ENCODE measurements around the gene KAZN. TPM values are rescaled to one million over a fixed set of nuclear protein-coding genes. Genes with fewer than 3 reads are reported as not detected.

KAZN gene
- total RNA-seq, 2 experiments from 2014 or later, result 0.30 to 0.42 TPM

DNA sequence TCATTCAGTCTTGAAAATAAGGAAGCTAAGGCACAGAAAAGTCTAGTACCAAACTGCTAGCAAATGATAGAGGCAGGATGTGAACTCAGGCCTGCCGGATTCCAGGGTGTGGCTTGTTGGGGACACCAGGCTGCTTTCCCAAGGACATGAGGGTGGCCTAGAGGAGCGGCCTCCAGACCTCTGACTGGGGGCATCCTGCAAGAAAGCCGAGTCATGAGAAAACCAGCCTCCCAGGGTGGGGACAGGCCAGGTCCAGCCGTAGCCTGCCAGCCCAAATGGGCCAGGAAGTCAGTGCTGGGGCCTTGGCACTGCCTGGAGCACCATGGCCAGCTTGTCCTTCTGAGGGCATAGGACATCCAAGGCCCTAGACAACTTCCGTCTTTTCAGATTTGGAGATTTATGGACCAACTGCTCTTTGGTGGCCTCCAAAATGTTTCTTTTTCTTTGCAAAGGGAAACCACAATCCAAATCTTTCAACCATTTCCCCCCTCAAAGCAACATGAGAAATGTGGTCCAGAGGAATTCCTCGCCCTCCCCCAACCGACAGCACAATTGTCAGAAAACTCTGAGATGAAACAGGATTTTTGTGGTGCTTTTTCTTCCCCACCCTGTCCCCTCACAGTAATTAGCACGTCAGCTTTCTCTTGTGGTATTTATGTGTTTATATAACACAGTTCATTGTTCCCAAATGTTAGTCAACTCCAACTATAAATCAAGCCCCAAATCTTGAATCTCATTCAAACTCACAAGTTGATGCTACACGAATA lies 212.3 kb downstream of the KAZN start:
- ChIA-PET CTCF (no interaction called here), POLR2A (no interaction called here)

DNA sequence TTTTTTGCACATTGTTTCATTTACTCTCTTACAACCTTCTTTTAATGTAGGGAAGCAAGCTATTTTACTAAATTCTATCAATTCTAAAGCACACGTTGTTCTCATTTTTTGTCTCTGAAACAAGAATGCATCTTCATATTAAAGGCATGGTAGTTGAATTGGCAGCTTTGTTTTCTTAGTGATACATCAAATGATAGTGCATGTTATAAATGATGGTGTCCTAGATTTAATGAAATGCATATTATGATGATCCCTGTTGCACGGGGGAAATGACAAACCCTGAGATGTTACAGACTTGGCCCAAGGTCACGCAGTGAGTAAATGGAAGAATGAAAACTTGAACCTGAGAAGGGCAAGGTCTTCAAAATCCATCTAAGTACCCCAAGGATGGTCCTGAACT lies 213.1 kb downstream of the KAZN start:
- ChIA-PET POLR2A (no interaction called here), CTCF (no interaction called here)

DNA sequence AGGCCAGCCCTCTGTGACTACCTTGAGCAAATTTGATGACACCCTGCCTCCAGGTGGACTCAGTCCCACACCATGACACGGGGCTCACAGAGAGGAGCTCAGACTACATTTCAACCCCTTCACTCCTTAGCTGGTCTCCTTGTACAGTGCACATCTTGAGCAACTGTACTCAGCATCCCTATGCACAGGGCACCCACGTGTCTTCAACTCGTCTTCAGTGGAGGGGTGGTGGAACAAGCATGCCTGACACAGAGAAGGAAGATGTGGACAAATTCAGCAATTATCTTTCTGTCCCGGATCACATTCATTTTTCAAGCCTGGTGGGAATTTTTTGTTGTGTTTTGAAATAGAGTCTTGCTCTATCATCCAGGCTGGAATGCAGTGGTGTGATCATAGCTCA lies 213.7 kb downstream of the KAZN start:
- ChIA-PET CTCF (no interaction called here), POLR2A (no interaction called here)

DNA sequence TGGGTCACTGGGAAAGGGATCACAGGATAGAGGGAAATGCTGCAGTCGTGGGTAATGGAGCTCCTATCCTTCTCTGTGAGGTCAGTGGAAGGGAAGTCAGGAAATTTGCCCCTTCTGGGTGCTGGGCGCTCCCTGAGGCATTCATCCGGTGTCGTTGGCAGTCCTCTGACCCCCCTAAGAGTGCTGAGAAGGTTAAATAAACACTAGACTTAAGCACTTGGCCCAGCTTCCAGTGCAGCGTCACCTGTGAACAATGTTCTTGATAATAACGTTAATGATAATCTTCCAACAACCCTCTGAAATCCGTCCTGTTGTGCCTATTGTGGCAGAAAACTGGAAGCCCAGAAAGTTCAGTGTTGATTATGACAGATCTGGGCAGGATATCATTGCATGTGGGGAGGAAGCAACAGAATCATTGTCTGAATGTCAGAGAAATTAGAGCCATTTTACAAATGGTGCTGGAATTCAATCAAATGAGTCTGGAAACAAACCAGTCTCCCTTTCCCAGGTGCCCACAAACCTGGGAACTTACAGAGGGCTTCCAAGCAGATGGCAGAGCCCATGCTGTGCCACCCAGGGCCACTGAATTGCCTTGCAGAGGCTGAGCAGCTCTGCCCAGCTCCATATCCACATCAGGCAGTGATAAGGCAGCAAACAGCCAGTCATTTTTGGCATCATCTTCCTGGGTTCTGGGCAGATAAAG lies 216.8 kb downstream of the KAZN start:
- POLR2A ChIA-PET, result no interaction called here

DNA sequence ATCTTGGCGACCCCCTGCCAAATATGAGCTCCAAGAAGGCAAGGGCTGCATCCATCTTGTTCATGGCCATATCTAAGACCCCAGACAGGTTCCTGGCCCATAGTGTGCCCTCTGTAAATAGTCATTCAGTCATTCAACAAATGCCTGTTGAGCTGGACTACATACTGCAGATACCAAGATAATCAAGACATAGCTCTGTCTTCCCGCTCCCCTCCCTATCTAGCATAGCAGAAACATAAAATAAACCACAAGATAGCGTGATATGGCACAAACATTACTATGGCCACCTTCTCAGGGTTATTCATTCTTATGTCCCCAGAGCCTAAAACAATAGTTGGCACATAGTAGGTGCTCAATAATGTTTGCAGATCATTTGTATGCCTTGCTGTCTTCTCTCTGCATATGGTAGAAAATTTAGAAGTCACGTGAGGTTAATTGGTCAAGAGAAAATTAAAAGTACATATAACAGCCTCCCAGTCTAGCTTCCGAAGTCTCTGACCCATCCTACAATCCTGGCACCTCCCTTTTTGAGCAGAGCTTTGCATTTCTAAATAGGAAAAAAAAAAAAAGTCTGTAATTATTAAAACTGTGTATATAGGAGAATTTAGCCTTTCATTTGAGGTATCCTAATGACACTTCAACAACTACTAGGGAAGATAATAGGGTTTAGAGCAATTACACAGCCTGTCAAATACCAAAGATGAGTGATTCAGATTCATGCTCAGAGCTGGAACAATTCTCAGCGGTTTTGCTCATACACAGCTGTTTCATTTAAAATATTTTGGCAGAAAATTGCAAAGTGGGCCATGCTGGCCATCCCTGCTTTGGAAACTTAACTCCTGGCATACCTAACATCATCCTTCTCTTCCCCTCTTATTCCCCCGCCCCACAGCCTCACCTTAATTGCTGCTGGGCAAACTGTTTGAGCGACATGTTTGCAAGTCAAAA lies 219.0 kb downstream of the KAZN start:
- POLR2A ChIA-PET, result no interaction called here
- CTCF ChIA-PET, result interaction anchor here (0.6 kb wide), 1 partner anchor 488 kb away, joined by 3 read pairs; no protein-coding TSS in a partner anchor

More for the DNA sequence above, 216.8 kb downstream of the KAZN start:
- CTCF ChIA-PET, result no interaction called here

DNA sequence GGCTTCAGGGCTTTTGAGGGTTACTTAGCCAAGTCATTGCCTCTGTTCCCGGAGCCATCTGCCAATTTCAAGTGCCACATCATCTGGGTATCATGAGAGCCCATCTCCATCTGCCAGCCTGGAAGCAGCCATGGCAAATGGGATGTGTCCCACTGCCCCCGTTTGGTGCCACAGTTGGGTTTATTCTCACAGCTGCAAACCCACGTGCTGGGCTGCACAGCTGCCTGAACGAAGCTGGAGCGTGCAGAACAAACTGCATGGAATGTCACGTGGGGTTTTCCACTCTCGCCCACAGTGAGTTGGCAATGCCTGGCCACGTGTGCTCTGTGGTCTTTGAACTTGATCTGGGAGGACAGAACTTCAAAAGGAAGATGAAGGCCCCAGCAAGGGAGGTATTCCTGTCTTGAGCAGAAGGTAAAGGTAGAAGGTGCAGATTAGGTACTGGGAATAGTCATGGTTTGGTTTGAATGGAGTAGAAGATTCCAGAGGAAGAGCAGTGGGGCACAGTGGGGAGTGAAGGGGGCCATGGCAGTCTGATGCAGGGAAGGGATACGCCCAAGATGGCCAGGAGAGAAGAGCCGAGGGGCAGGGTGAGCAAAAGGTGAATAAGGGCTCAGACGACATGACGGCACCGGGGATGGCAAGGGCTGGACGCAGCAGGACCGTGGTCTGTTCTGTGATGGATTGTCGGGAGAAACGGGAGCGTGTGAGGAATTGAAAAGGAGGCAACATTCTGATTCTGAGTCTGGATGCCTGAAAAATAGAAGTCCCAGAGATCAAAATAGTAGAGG lies 222.0 kb downstream of the KAZN start:
- ChIA-PET CTCF (no interaction called here), POLR2A (no interaction called here)

DNA sequence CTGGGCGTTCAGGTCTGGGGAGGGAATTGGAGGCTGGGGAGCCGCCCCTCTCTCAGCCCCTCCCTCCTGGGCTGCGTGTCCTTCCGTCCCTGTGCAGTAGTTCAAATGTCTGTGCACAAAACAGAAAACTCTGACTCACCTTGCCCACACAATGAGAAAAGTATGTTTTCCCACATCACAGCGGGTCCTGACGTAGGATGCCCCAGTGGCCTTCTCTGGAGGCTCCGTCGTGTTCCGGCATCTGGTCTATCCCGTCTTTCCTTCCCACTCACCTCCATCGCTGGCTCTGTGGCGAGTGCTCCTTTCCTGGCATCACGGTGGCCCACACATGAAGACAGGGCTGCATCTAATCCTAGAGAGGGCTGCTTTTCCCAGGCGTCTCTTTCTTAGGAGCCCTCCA lies 224.0 kb downstream of the KAZN start:
- ChIA-PET POLR2A (no interaction called here), CTCF (no interaction called here)

DNA sequence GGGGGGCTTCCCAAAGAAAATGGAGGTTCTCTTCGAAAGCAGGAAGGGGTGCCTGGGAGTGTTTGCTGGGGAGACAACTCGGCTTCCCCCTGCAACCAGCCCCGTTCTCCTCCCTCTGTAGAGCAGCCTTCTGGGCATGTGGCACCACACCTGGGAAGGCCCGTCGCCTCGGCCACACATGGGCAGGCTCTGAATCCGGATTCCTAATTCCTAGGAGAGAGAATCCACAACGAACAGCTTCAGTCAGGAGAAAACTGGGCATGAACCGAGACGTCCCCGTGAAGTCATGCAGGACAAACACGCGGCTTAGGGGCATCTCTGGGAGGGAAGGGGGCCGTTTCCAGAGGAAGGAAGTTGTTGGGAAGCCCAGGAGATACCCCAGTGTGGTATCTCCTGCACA lies 224.5 kb downstream of the KAZN start:
- POLR2A ChIA-PET, result no interaction called here
- CTCF ChIA-PET, result no interaction called here

DNA sequence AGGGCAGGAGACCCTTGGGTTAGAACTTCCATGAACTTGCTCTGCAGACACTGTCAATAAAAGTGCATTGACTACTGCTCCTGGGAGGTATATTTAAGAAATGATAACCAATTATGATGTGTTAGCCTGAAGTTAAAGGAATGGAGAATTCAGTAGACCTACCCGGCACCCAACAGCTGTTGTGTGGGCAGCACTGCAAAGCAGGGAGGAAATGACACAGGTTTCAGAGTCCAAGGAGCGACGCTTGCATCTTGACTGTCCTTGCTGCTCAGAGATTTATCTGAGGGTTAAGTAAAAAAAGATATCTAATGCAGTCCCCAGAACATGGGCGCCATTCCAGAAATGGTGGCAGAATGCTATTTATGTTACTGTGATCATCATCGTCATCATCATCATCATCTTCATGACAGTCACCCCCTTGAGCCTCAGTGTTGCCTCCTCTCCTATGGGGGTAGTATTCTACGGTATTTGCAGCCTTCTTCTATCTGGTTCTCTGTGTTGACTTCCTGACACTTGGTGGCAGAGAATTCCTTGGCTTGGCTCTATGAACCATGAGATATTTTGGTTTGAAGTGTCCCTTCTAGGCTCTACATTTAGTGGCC lies 225.9 kb downstream of the KAZN start:
- POLR2A ChIA-PET, result no interaction called here

DNA sequence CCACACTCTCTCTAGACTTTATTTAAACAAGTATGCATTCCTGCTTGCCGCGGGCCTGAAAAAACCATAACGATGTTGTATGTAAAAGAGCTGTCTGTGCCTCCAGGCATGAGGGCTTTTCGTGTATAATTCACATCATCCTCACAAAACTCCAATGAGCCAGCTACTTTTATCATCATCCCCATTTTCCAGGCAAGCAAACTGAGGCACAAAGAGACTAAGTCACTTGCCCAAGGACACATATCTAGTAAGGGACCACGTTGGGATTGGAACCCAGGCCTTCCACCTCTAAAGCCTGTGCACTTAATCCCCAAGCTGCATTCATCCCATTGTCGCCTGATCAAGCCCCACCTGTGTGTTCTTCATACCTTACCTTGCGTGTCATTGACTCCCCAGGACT lies 226.9 kb downstream of the KAZN start:
- ChIA-PET CTCF (no interaction called here), POLR2A (no interaction called here)

More for the DNA sequence above, 225.9 kb downstream of the KAZN start:
- CTCF ChIA-PET, result no interaction called here

DNA sequence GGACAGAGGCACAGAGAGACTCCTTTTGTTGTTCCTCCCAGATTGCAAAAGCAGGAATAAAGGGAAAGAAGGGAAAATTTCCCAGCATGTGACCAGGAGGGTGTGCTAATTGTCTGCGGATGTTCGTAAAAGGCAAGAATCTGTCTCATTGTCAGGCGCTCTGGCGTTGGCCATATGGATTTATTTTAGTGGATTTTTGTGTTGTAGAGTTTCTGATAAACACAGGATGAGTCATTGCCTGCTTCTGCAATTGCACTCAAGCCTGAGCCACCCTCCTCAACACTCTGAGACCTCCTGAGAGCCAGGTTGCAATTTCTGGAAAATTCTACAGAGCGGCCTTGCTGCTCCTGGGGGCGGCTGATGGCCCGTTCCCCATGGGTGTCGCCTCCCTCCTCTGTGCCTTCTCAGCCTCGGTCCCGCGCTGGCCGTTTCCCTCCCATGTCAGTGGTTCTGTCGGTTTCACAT lies 227.7 kb downstream of the KAZN start:
- ChIA-PET POLR2A (no interaction called here), CTCF (no interaction called here)

DNA sequence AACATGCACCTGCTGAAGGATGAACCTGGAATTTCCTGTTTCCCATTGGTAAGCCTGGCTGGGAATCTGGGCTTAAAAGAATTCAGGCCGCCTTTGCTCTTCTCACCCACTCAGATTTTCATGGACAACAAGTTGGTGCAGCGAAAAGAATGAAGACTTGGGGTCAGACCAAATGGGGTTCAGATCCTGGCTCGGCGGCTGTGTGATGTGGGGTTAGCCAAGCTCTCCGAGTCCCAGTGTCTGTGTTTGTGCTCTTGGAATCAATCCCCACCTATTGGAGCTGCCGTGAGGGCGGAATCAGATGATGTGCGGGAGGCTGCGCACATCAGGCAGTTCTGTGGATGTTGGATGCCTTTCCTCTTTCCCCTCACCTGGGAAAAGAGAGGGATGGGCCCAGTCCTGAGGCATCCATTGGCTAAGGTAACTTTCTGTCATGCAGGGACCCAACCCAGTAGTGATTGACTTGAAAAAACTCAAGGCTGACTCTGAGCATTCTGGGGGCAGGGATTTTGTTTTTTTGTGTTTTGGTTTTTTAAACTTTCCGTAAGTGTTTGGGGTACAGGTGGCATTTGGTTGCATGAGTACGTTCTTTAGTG lies 228.3 kb downstream of the KAZN start:
- ChIA-PET CTCF (no interaction called here), POLR2A (no interaction called here)

DNA sequence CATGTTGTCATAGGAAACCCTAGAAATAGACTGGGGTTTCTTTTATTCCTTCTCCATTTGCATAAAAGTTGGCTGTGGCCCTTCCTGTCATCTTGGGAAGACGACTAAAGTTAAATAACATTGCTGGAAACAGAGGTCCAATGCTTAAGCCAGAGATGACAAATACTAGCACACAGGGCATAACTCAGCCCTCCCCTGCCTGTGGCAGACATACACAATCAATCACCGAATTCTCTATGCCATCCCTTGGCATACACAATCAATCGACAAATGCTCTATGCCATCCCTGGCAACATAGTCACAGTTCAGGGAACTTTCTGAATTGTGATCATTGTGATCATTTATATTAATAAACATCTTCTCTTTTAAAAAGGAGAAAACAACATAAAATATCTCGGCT lies 229.4 kb downstream of the KAZN start:
- POLR2A ChIA-PET, result no interaction called here
- CTCF ChIA-PET, result no interaction called here

DNA sequence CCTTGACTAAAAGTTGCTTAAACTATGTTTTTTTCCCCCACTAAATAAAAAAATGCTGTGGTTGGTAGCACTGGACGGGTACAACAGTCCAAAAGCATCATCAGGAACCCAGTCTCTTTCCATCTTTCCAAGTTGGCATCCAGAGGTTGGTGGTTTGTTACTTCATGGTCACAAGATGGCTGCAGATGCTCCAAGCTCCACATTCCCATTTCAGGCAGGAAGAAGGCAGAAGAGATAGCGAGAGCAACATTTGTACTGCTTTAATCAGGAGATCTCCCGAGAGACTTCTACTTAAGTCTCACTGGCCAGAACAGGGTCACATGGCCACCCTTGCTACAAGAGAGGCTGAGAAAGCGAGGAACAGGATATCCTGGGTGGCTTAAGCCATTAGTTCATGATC lies 230.2 kb downstream of the KAZN start:
- ChIA-PET POLR2A (no interaction called here), CTCF (no interaction called here)

DNA sequence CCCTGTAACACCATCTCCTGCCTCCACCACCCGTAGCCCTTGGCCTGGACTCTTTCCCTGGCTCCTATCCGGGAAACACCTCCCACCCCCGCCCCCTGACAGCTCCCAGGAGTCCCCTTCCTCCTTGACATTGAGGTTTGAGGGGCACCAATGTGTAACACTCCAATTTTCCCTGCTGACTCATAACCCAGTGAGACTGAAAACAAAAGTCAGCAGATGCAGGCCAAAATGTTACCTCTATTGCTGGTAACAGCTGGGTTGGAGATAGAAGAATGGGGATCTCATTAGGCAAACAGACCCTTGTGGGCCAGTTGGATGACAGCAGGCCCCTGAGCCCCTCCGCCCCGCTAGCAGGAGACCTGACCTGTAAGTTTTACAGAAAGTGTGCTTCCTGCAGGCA lies 237.2 kb downstream of the KAZN start:
- ChIA-PET CTCF (no interaction called here), POLR2A (no interaction called here)

DNA sequence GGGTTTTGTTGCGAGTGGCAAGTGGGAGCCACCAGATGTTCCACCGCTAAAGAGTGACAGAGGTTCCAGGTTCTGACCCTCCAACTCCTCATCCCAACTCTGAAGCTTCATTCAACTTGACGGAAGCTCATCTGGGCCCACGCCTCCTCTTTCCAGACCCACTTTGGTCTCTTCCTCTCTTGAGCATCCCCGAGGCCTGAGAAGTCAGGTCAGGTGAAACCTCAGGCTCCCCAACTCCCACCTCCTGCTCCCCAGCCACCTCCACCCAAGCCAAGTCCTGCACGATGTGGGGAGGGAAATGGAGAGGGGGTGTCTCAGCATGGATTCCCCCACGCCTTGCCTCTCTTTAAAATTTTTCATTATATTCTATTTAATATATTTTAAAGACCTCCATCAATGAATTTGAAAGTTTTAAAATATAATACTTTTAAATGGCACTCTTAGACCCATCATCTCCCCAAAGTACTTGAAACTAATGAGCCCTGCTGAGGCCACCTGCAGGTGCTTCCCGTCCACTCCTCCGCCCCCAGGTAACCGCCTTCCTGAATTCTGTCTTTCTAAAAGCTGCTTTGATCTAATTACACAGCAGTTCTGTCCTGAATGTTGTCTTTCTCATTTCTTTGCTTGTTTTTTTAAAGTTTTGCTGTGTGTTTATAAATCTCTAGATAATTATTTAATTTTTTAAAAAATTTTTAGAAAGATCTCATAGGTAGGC lies 238.1 kb downstream of the KAZN start:
- ChIA-PET POLR2A (no interaction called here), CTCF (no interaction called here)

DNA sequence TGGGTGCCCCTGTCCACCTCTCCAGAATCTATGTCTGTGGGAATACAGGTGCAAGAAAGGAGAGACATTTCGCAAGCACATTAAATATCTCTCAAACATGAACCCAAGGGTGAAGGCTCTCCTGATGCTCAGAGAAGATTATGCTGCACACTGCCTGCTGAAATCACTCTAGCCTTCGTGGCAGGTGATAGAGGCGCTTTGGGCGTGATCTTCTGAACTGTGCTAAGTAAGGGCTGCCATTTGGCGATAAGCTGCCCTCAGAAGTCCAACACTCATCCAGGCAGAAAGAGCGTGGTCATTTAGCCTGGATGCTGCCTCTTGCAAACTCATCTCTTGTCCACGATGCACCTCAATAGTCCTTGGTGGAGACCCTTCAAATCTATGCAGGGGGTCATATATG lies 241.9 kb downstream of the KAZN start:
- CTCF ChIA-PET, result no interaction called here
- POLR2A ChIA-PET, result no interaction called here

DNA sequence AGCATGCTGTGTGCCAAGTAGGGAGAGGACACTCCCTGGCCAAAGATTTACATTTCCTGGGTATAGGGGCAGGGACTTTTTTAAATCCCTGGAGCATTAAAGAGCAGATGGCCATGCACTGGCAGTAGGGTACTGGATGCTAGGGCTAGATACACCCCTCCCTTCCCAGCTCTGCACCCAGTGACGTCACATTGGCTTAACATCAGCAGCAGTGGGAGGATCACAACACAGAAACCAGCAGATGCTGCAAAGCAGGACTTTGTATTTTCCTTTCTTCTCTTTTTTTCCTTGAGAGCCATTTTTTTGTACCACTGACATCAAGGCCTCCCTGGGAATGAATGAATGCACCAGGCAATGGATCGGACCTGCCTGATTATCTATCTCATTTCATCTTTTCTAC lies 243.0 kb downstream of the KAZN start:
- ChIA-PET CTCF (no interaction called here), POLR2A (no interaction called here)

DNA sequence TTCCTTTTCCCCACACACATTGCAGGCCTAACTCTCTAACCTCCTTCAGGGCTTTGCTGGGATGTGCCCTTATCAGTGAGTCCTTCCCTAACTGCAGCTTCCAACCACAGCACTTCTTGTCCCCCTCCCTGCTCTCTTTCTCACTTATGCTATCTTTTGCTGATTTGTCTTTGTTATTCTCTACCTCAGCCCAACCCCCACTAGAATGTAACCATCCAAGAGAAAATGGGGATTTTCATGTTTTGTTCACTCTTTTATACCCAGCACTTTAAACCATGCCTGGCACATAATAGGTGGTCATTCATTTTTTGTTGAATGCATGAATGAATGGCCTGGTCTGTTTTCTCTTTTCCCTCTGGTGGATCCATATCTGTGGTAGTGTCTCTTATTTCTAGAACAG lies 243.5 kb downstream of the KAZN start:
- ChIA-PET CTCF (no interaction called here), POLR2A (no interaction called here)

Data from activated CD8-positive, alpha-beta memory T cell treated with anti-CD3 and anti-CD28 coated beads for 36 hours (primary cell).